ENCODE data around the gene B9D1.

DNA sequence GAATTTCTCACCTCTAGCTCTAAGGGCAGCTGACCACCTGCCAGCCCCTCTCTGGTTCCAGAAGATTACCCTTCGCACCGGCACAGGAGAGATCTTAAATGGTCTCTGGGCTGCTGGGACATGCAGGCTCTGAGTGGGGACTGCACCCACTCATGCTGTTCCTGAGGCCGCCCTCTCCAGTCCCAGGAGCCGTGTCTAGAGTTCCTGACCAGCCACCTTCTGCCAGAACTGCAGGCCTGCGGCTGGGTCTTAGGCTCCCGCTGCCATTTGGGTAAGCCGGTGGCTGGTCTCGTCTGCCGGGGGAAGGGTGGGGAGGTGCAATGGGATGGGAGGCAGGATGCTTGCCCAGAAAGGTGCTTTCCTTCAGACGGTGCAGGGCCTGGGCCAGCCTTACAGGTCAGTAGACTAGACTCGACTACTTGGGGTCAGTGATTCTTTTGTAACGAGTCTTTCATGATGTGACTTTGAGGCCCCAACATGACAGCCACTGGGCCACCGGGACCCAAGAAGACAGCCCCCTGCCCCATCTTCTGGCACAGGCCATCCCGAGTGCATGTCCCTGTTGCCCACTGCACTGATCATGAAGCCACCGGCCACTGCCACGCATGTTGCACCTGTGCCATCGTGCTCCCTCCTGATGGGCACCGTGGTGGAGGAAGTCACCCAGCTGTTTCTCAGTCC, 26.4 kb downstream of the B9D1 start:
- TF ChIP-seq ARNT (IDR thresholded peaks at IDR 0.05) (no peak), LEF1 (IDR thresholded peaks at IDR 0.05; ENCODE audit: borderline replicate concordance) (no peak), ZNF384 (IDR thresholded peaks at IDR 0.05) (no peak), ELF4 (IDR thresholded peaks at IDR 0.05) (no peak), NFRKB (IDR thresholded peaks at IDR 0.05) (no peak), BHLHE40 (IDR thresholded peaks at IDR 0.05; ENCODE audit: borderline replicate concordance) (no peak), TARDBP (IDR thresholded peaks at IDR 0.05) (no peak)
